HepG2 (cell line): ENCODE measurements around the gene DEDD2. TPM values are rescaled to one million over a fixed set of nuclear protein-coding genes. Genes with fewer than 3 reads are reported as not detected.

Source experiments
- ADNP ChIP-seq: sonication (generic); formaldehyde crosslinking; IDR thresholded peaks from 2 replicates; pipeline ENCODE4 v1.4.0; 2020; ENCODE audit warnings: missing genetic modification reagents
- CEBPG ChIP-seq: IDR thresholded peaks from 2 replicates; pipeline ENCODE4 v1.6.1; 2016
- ELF1 ChIP-seq: sonication (generic); formaldehyde crosslinking; IDR thresholded peaks from 2 replicates; pipeline ENCODE4 v1.4.0; 2020; ENCODE audit warnings: missing genetic modification reagents
- FOXP1 ChIP-seq, 2 experiments: fragments of 450-650 bp in 1 of 2; IDR thresholded peaks; 2 replicates each; pipeline ENCODE4 v1.6.1; 2017 to 2018; ENCODE audit warnings: antibody characterized with exemption in 1 of 2
- GLI4 ChIP-seq: sonication (generic); formaldehyde crosslinking; IDR thresholded peaks from 2 replicates; pipeline ENCODE4 v1.5.1; 2020; ENCODE audit warnings: missing genetic modification reagents, mild to moderate bottlenecking, moderate library complexity, borderline replicate concordance
- GPN1 ChIP-seq: sonication (generic); formaldehyde crosslinking; IDR thresholded peaks from 2 replicates; pipeline ENCODE4 v1.5.1; 2020; ENCODE audit warnings: missing genetic modification reagents, borderline replicate concordance
- MTF1 ChIP-seq: sonication (generic); formaldehyde crosslinking; IDR thresholded peaks from 2 replicates; pipeline ENCODE4 v1.5.0; 2020; ENCODE audit warnings: missing genetic modification reagents
- NCOA1 ChIP-seq: sonication (generic); formaldehyde crosslinking; IDR thresholded peaks from 2 replicates; pipeline ENCODE4 v1.9.0; 2021; ENCODE audit warnings: missing genetic modification reagents
- NFYC ChIP-seq: IDR thresholded peaks from 2 replicates; pipeline ENCODE4 v1.6.1; 2016; ENCODE audit warnings: missing genetic modification reagents, missing compliant biosample characterization
- RBM22 ChIP-seq: fragments of 200-400 bp; formaldehyde crosslinking; optimal IDR thresholded peaks from 2 replicates; pipeline ENCODE3; 2017; ENCODE audit warnings: mild to moderate bottlenecking, low read length, moderate library complexity
- TMF1 ChIP-seq: sonication (generic); formaldehyde crosslinking; IDR thresholded peaks from 2 replicates; pipeline ENCODE4 v1.8.1; 2022; ENCODE audit warnings: low read depth, missing genetic modification reagents
- ZNF101 ChIP-seq: sonication (generic); formaldehyde crosslinking; IDR thresholded peaks from 2 replicates; pipeline ENCODE4 v1.4.0; 2020; ENCODE audit warnings: mild to moderate bottlenecking, low read depth, missing genetic modification reagents, borderline replicate concordance
- ZNF180 ChIP-seq: sonication (generic); formaldehyde crosslinking; IDR thresholded peaks from 2 replicates; pipeline ENCODE4 v1.4.0; 2020; ENCODE audit warnings: low read depth, missing genetic modification reagents, borderline replicate concordance
- ZNF253 ChIP-seq: sonication (generic); formaldehyde crosslinking; IDR thresholded peaks from 2 replicates; pipeline ENCODE4 v1.8.0; 2022; ENCODE audit warnings: mild to moderate bottlenecking, missing genetic modification reagents, borderline replicate concordance
- ZNF331 ChIP-seq: sonication (generic); formaldehyde crosslinking; IDR thresholded peaks from 2 replicates; pipeline ENCODE4 v1.4.0; 2020; ENCODE audit warnings: missing genetic modification reagents
- ZNF33B ChIP-seq: sonication (generic); formaldehyde crosslinking; IDR thresholded peaks from 2 replicates; pipeline ENCODE4 v1.5.1; 2020; ENCODE audit warnings: mild to moderate bottlenecking, missing genetic modification reagents
- ZNF546 ChIP-seq: sonication (generic); formaldehyde crosslinking; conservative IDR thresholded peaks from 2 replicates; pipeline ENCODE4 v1.8.1; 2023; ENCODE audit warnings: mild to moderate bottlenecking, missing genetic modification reagents
- ZNF674 ChIP-seq: sonication (generic); formaldehyde crosslinking; IDR thresholded peaks from 2 replicates; pipeline ENCODE4 v1.5.0; 2020; ENCODE audit warnings: low read depth, mild to moderate bottlenecking, missing genetic modification reagents
- polyA plus RNA-seq, 8 experiments: library from polyadenylated mRNA; depleted of rRNA in 3 of 8; stranded (reverse) in 7 of 8; unstranded in 1 of 8; fragments of >200 nt; fragmentation: Illumina TruSeq in 4 of 8; extraction: Trizol in 4 of 8; gene quantifications; 2 replicates each; pipeline versions ENCODE4 v1.2.1 to v1.2.3, GENCODE V29; 2011 to 2016; ENCODE audit warnings: low read depth in 4 of 8, missing spikeins in 1 of 8, mixed read lengths in 1 of 8; ENCODE audit not compliant: insufficient read depth in 1 of 8
- total RNA-seq, 5 experiments: library from RNA; depleted of rRNA; stranded (reverse); fragments of >200 nt; fragmentation: Illumina TruSeq; extraction: Trizol; gene quantifications; 2 replicates each; pipeline ENCODE4 v1.2.3, GENCODE V29; 2016; ENCODE audit warnings: low read depth in 1 of 5
- TF ChIP-seq, protein P1 (sequence below): sonication (generic); formaldehyde crosslinking; IDR thresholded peaks from 2 replicates; pipeline ENCODE4 v1.4.0; 2020; ENCODE audit warnings: missing genetic modification reagents
- TF ChIP-seq, protein P2 (sequence below): fragments of 450-650 bp; IDR thresholded peaks from 2 replicates; pipeline ENCODE4 v1.6.1; 2017
- TF ChIP-seq, protein P3 (sequence below): sonication (generic); formaldehyde crosslinking; IDR thresholded peaks from 2 replicates; pipeline ENCODE4 v1.4.0; 2020; ENCODE audit warnings: missing genetic modification reagents
- TF ChIP-seq, protein P4 (sequence below): sonication (generic); formaldehyde crosslinking; IDR thresholded peaks from 2 replicates; pipeline ENCODE4 v1.5.0; 2020; ENCODE audit warnings: mild to moderate bottlenecking, missing genetic modification reagents
- TF ChIP-seq, protein P5 (sequence below): sonication (generic); formaldehyde crosslinking; IDR thresholded peaks from 2 replicates; pipeline ENCODE4 v1.4.0; 2020; ENCODE audit warnings: missing genetic modification reagents

DEDD2 gene
- total and polyA plus RNA-seq, 2 of the 13 experiments (the other 11 are each of a cell fraction or from before 2014, with no cell fraction given) = 19.2 to 24.7 TPM

DNA sequence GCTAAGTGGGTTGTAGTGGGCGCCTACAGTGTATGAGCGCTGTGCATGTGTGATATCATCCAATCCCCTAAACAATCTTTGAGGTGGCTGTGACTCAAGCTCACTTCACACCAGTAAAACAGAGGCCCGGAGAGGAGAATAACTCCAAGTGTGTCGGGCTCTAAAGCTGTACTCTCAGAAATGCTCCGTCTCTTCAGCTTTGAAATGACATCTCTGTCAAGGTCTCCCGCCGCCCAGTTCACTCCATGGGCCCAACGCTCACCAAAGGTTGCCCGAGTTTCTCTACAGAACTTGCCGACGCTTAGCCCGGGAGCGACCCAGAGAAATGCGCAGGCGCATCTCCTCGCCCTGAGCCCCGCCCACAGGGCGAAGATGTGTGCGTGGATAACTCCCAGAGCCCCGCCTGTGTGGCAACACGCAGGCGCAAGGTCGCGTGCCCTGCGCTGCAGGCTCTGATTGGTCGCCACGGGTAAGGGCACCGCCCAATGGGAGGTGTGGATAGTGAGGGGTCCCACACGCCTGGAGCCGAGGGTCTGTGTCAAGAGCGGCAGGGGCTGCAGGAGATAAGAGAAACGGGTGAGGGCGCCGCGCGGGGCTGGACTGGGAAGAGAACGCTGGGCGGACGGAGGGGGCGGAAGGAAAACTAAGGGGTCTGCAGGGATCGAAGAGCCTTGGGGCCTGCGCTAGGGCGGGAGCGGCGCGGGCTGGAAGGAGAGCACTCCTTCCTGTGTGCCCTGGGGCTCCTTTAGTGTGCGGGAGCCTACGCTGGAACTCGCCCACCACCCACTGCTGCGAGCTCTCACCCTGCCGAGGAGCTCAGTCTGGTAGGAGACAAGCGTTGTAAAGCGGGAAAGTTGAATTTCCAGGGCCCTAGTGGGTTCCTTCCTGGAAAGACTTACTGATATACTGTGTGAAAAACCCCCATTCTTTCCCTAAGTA is 2.6 kb upstream of the DEDD2 start, which contains the start of gene ZNF526 (continued):
- TF ChIP-seq RBM22 (no peak), ZNF331 (peak; percentile 75; the same call in 1 of the 2 replicates), NCOA1 (CRISPR knock-in tag) (no peak), MTF1 (no peak), ADNP (CRISPR knock-in tag) (no peak), ZNF546 (CRISPR knock-in tag) (no peak), NFYC (CRISPR knock-in tag) (peak; percentile 99), CEBPG (CRISPR knock-in tag) (peak; percentile 53), ZNF253 (CRISPR knock-in tag) (no peak), GLI4 (CRISPR knock-in tag) (no peak), GPN1 (CRISPR knock-in tag) (no peak), ZNF674 (CRISPR knock-in tag) (no peak), ZNF33B (CRISPR knock-in tag) (0 out of 2 replicates have a peak, but pooled peaks have one; percentile 68), ZNF180 (no peak), TMF1 (CRISPR knock-in tag) (no peak), ZNF101 (CRISPR knock-in tag) (no peak), ELF1 (CRISPR knock-in tag) (0 out of 2 replicates have a peak, but pooled peaks have one; percentile 58), FOXP1 (IDR thresholded peaks at IDR 0.05) (no peak), FOXP1 (CRISPR knock-in tag; IDR thresholded peaks at IDR 0.05) (no peak; the same call in 1 of the 2 replicates)
- TF ChIP-seq, protein P1, sequence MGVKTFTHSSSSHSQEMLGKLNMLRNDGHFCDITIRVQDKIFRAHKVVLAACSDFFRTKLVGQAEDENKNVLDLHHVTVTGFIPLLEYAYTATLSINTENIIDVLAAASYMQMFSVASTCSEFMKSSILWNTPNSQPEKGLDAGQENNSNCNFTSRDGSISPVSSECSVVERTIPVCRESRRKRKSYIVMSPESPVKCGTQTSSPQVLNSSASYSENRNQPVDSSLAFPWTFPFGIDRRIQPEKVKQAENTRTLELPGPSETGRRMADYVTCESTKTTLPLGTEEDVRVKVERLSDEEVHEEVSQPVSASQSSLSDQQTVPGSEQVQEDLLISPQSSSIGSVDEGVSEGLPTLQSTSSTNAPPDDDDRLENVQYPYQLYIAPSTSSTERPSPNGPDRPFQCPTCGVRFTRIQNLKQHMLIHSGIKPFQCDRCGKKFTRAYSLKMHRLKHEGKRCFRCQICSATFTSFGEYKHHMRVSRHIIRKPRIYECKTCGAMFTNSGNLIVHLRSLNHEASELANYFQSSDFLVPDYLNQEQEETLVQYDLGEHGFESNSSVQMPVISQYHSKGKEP (CRISPR knock-in tag) = no peak
- TF ChIP-seq, protein P2, sequence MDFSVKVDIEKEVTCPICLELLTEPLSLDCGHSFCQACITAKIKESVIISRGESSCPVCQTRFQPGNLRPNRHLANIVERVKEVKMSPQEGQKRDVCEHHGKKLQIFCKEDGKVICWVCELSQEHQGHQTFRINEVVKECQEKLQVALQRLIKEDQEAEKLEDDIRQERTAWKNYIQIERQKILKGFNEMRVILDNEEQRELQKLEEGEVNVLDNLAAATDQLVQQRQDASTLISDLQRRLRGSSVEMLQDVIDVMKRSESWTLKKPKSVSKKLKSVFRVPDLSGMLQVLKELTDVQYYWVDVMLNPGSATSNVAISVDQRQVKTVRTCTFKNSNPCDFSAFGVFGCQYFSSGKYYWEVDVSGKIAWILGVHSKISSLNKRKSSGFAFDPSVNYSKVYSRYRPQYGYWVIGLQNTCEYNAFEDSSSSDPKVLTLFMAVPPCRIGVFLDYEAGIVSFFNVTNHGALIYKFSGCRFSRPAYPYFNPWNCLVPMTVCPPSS = no peak
- TF ChIP-seq, protein P3, sequence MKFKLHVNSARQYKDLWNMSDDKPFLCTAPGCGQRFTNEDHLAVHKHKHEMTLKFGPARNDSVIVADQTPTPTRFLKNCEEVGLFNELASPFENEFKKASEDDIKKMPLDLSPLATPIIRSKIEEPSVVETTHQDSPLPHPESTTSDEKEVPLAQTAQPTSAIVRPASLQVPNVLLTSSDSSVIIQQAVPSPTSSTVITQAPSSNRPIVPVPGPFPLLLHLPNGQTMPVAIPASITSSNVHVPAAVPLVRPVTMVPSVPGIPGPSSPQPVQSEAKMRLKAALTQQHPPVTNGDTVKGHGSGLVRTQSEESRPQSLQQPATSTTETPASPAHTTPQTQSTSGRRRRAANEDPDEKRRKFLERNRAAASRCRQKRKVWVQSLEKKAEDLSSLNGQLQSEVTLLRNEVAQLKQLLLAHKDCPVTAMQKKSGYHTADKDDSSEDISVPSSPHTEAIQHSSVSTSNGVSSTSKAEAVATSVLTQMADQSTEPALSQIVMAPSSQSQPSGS (CRISPR knock-in tag) = peak; percentile 61; the same call in 1 of the 2 replicates
- TF ChIP-seq, protein P4, sequence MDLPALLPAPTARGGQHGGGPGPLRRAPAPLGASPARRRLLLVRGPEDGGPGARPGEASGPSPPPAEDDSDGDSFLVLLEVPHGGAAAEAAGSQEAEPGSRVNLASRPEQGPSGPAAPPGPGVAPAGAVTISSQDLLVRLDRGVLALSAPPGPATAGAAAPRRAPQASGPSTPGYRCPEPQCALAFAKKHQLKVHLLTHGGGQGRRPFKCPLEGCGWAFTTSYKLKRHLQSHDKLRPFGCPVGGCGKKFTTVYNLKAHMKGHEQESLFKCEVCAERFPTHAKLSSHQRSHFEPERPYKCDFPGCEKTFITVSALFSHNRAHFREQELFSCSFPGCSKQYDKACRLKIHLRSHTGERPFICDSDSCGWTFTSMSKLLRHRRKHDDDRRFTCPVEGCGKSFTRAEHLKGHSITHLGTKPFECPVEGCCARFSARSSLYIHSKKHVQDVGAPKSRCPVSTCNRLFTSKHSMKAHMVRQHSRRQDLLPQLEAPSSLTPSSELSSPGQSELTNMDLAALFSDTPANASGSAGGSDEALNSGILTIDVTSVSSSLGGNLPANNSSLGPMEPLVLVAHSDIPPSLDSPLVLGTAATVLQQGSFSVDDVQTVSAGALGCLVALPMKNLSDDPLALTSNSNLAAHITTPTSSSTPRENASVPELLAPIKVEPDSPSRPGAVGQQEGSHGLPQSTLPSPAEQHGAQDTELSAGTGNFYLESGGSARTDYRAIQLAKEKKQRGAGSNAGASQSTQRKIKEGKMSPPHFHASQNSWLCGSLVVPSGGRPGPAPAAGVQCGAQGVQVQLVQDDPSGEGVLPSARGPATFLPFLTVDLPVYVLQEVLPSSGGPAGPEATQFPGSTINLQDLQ (CRISPR knock-in tag) = no peak
- TF ChIP-seq, protein P5, sequence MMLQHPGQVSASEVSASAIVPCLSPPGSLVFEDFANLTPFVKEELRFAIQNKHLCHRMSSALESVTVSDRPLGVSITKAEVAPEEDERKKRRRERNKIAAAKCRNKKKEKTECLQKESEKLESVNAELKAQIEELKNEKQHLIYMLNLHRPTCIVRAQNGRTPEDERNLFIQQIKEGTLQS (CRISPR knock-in tag) = no peak; the same call in 1 of the 2 replicates
